Endometrial microvascular endothelial cells (primary cell): ENCODE measurements around the gene PROKR2. TPM values are rescaled to one million over a fixed set of nuclear protein-coding genes. Genes with fewer than 3 reads are reported as not detected.

Source experiments
- in situ Hi-C: cut with HindIII; loops from 2 replicates; pipeline ENCODE4 v1.10.0; 2017; ENCODE audit warnings: low sequenced_read_pairs, low pct_unique_long_range_greater_than_20kb; ENCODE audit errors: inconsistent ontology term
- total RNA-seq: library from RNA; depleted of rRNA; stranded (reverse); fragments of >200 nt; gene quantifications from one replicate; pipeline ENCODE4 v1.2.3, GENCODE V29; 2015; ENCODE audit errors: inconsistent ontology term

The PROKR2 gene
- total RNA-seq: not detected

- in situ Hi-C loops: no loop called here
These were observed at the start of gene PROKR2 for GRCh38 chr20:5316188-5317158. PROKR2 (minus strand) TSS chr20:5316954; CDS start chr20:5314369, 2,585 bp downstream.

- in situ Hi-C loops: no loop called here
These were observed 48.3 kb upstream of the PROKR2 start for GRCh38 chr20:5364997-5365597.

- in situ Hi-C loops: no loop called here
These were observed 47.5 kb upstream of the PROKR2 start for GRCh38 chr20:5364136-5364821.

GRCh38 chr20:5362771-5363170 is 46.0 kb upstream of the PROKR2 start:
- in situ Hi-C loops: no loop called here

GRCh38 chr20:5361176-5361575 is 44.4 kb upstream of the PROKR2 start:
- in situ Hi-C loops: no loop called here

GRCh38 chr20:5357946-5358345 is 41.2 kb upstream of the PROKR2 start:
- in situ Hi-C loops: no loop called here

GRCh38 chr20:5356941-5357340 is 40.2 kb upstream of the PROKR2 start:
- in situ Hi-C loops: no loop called here

- in situ Hi-C loops: no loop called here
These were observed 38.1 kb upstream of the PROKR2 start for GRCh38 chr20:5354901-5355300.

- in situ Hi-C loops: no loop called here
These were observed 37.1 kb upstream of the PROKR2 start for GRCh38 chr20:5353624-5354496.

- in situ Hi-C loops: no loop called here
These were observed 32.7 kb upstream of the PROKR2 start for GRCh38 chr20:5349448-5349847.

- in situ Hi-C loops: no loop called here
These were observed 25.3 kb upstream of the PROKR2 start for GRCh38 chr20:5342021-5342420.

GRCh38 chr20:5331340-5331739 is 14.6 kb upstream of the PROKR2 start:
- in situ Hi-C loops: no loop called here

- in situ Hi-C loops: no loop called here
These were observed 11.5 kb upstream of the PROKR2 start for GRCh38 chr20:5328268-5328667.

GRCh38 chr20:5327356-5327755 is 10.6 kb upstream of the PROKR2 start:
- in situ Hi-C loops: no loop called here

- in situ Hi-C loops: no loop called here
These were observed 957 bp downstream of the PROKR2 start for GRCh38 chr20:5315807-5316187.

GRCh38 chr20:5313916-5314315 is 2.8 kb downstream of the PROKR2 start:
- in situ Hi-C loops: no loop called here

GRCh38 chr20:5312518-5312917 is 4.2 kb downstream of the PROKR2 start:
- in situ Hi-C loops: no loop called here

GRCh38 chr20:5309971-5310370 is 6.8 kb downstream of the PROKR2 start:
- in situ Hi-C loops: no loop called here

GRCh38 chr20:5298811-5299210 is 17.9 kb downstream of the PROKR2 start:
- in situ Hi-C loops: no loop called here
